Gastrocnemius medialis (tissue), 4 donors: ENCODE measurements around the gene C3AR1.

Experiments used
- POLR2A ChIP-seq, 2 donors: fragments of 450-650 bp; IDR thresholded peaks; one replicate each; pipeline ENCODE4 v1.6.1; 2017; ENCODE audit warnings: antibody characterized with exemption in 2 of 2, mild to moderate bottlenecking in 2 of 2, moderate library complexity in 2 of 2
- TF ChIP-seq, protein P1 (sequence below), 5 experiments: fragments of 450-650 bp in 3 of 5; fragments of 200-600 bp in 2 of 5; sonication (generic) in 2 of 5; IDR thresholded peaks in 4 of 5; conservative IDR thresholded peaks in 1 of 5; 1 replicate in 4 of 5; 2 replicates in 1 of 5; pipeline ENCODE4 v1.5.1; 2016 to 2019; ENCODE audit warnings: antibody characterized with exemption in 5 of 5, mild to moderate bottlenecking in 3 of 5, moderate library complexity in 3 of 5

DNA sequence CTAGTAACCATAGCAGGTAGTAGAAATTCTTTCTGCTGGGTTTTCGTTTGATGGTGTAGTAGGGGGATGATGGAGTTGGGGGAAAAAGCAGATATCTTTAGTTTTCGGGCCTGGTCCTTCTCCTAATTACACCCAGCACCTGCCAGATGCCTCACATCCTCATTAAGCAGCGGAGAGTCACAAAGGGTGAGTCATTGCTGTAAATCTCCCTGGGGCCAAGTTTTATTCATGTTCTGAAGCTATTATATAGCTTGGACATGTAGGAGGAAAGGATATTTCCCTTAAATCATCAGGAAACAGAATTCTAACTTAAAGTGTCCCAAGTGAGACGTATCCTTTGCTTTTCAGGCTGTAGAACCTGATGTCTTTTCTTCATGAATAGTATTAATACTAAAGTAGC, 11.0 kb upstream of the C3AR1 start:
- no peak for TF ChIP-seq POLR2A (IDR thresholded peaks at IDR 0.05)
- TF ChIP-seq, protein P1, sequence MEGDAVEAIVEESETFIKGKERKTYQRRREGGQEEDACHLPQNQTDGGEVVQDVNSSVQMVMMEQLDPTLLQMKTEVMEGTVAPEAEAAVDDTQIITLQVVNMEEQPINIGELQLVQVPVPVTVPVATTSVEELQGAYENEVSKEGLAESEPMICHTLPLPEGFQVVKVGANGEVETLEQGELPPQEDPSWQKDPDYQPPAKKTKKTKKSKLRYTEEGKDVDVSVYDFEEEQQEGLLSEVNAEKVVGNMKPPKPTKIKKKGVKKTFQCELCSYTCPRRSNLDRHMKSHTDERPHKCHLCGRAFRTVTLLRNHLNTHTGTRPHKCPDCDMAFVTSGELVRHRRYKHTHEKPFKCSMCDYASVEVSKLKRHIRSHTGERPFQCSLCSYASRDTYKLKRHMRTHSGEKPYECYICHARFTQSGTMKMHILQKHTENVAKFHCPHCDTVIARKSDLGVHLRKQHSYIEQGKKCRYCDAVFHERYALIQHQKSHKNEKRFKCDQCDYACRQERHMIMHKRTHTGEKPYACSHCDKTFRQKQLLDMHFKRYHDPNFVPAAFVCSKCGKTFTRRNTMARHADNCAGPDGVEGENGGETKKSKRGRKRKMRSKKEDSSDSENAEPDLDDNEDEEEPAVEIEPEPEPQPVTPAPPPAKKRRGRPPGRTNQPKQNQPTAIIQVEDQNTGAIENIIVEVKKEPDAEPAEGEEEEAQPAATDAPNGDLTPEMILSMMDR (IDR thresholded peaks at IDR 0.05 in 4 of 5, conservative IDR thresholded peaks at IDR 0.05 in 1 of 5), result no peak
